GM20431 (cell line): ENCODE measurements around the gene MVD.
"Not testable (repeated sequence)": the region's sequence is repeated elsewhere in the genome, so short reads cannot be mapped to it uniquely, and the experiment has no call there.

Experiments
- in situ Hi-C: fragments of 300-500 bp; cut with MseI, MboI; formaldehyde crosslinking; loops from one replicate; pipeline ENCODE4 v1.15.0; 2020; ENCODE audit warnings: low sequenced_read_pairs; ENCODE audit not compliant: unreplicated experiment

MVD gene

GRCh38 chr16:88685156-88686061 lies 22.5 kb upstream of the MVD start:
- in situ Hi-C loops: no loop called here

- in situ Hi-C loops: no loop called here
These were observed 21.8 kb upstream of the MVD start for GRCh38 chr16:88684569-88685155.

GRCh38 chr16:88681709-88682451 lies 19.0 kb upstream of the MVD start:
- in situ Hi-C loops: no loop called here

- in situ Hi-C loops: no loop called here
These were observed 18.3 kb upstream of the MVD start for GRCh38 chr16:88681084-88681680.

- in situ Hi-C loops: no loop called here
These were observed 17.7 kb upstream of the MVD start for GRCh38 chr16:88680554-88681083.

GRCh38 chr16:88678224-88678979 lies 15.5 kb upstream of the MVD start:
- in situ Hi-C loops: no loop called here

- in situ Hi-C loops: no loop called here
These were observed 14.8 kb upstream of the MVD start for GRCh38 chr16:88677721-88678120.

GRCh38 chr16:88676502-88677242 lies 13.8 kb upstream of the MVD start:
- in situ Hi-C loops: no loop called here

GRCh38 chr16:88673716-88674379 lies 11.0 kb upstream of the MVD start:
- in situ Hi-C loops: no loop called here

GRCh38 chr16:88672776-88673175 lies 9.9 kb upstream of the MVD start:
- in situ Hi-C loops: no loop called here

GRCh38 chr16:88671806-88672205 lies 8.9 kb upstream of the MVD start:
- in situ Hi-C loops: no loop called here

GRCh38 chr16:88669980-88670379 lies 7.1 kb upstream of the MVD start:
- in situ Hi-C loops: no loop called here

GRCh38 chr16:88669493-88669892 lies 6.6 kb upstream of the MVD start:
- in situ Hi-C loops: not testable (repeated sequence)

- in situ Hi-C loops: no loop called here
These were observed 4.6 kb upstream of the MVD start for GRCh38 chr16:88667461-88667860.

- in situ Hi-C loops: no loop called here
These were observed 2.7 kb upstream of the MVD start for GRCh38 chr16:88665570-88665969.

GRCh38 chr16:88665148-88665547 lies 2.3 kb upstream of the MVD start:
- in situ Hi-C loops: no loop called here

- in situ Hi-C loops: no loop called here
These were observed 559 bp downstream of the MVD start for GRCh38 chr16:88662222-88662842.

- in situ Hi-C loops: no loop called here
These were observed 1.4 kb downstream of the MVD start for GRCh38 chr16:88661468-88661867.
